ENCODE measurements around the gene TRIM46.

DNA sequence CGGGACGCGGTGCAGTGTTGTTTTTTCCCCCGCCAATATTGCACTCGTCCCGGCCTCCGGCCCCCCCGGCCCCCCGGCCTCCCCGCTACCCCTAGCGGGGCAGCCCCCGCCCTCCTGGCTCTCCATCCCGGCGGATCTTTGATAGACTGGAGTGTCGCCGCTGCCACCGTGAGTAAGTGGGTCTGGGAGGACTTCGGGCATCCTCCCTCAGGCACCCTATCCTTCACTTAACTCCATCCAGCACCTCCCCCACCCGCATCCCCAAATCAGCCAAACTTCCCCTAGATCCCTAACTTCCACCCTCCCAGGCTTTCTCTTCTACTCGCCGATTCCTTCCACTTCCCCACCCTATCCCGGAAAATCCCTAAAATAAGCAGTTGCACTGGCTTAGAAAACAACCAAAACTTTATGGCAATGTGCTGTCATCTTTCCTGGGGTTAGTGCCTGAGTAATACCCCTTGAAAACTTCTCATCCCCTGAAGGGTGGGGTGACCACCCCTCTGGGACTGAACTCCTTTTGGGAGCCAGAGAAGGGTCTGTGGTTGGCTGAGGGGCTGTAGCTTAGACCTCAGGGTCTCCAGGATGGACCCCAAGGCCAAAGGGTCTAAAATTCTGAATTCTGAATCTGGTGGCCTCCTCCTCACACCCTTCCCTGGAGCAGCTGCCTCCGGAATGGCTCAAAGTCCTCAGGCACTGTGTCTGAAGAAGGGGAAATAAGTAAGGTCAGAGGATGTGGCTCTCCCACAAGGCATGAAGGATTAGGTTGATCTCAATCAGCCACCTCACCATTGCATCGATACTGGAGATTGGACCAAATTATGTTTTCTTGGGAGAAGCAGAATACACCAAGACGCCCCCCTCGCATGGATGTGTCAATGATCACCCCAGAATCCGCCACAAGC lies 21.8 kb downstream of the TRIM46 start:
- TF ChIP-seq, protein P1, sequence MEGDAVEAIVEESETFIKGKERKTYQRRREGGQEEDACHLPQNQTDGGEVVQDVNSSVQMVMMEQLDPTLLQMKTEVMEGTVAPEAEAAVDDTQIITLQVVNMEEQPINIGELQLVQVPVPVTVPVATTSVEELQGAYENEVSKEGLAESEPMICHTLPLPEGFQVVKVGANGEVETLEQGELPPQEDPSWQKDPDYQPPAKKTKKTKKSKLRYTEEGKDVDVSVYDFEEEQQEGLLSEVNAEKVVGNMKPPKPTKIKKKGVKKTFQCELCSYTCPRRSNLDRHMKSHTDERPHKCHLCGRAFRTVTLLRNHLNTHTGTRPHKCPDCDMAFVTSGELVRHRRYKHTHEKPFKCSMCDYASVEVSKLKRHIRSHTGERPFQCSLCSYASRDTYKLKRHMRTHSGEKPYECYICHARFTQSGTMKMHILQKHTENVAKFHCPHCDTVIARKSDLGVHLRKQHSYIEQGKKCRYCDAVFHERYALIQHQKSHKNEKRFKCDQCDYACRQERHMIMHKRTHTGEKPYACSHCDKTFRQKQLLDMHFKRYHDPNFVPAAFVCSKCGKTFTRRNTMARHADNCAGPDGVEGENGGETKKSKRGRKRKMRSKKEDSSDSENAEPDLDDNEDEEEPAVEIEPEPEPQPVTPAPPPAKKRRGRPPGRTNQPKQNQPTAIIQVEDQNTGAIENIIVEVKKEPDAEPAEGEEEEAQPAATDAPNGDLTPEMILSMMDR (IDR thresholded peaks at IDR 0.05; ENCODE audit: insufficient read depth, low read length): no peak
- no peak for TF ChIP-seq GABPA (IDR thresholded peaks at IDR 0.05; ENCODE audit: low read depth)
